NOMO-1 treated with dmso at 0.1 percent for 144 hours (cell line): ENCODE data around the gene EFNA4.
"Not testable (repeated sequence)": the region's sequence is repeated elsewhere in the genome, so short reads cannot be mapped to it uniquely, and the experiment has no call there.

ENCODE experiments used
- DNase-seq: peaks from one replicate; lab custom pipeline; 2025; ENCODE audit not compliant: unreplicated experiment; lab: John Stamatoyannopoulos, UW

EFNA4 gene

DNA sequence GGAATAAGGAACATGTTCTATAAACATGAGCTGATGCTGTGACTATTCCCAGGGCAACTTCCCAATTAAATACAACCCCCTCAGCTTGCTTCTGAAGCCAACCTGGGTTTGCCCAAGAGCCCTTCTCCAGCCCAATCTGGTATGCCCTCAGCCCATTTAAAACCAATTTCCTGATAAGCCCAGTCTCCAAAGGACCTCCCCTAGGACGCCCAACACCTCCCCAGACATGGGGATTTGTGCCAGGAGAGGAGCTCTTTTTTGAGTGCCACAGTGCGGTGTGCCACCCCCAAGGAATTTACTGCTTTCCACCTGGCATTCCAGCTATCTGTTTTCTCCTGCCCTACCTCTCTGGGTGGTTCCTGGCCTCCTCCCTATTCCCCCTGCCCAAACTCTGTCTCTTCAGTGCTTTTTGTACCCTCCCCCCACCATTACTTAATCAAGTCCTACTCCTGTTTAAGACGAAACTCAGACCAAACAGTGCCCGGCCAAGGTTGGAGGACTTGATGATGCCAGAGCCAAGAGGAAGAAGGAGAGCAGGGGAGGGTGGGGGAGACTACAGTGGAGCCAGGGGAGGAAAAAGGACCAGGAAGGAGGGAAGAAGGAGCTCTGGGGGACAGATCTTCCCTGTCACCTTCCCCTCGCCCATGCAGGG is 52.7 kb downstream of the EFNA4 start:
- DNase-seq = no peak

DNA sequence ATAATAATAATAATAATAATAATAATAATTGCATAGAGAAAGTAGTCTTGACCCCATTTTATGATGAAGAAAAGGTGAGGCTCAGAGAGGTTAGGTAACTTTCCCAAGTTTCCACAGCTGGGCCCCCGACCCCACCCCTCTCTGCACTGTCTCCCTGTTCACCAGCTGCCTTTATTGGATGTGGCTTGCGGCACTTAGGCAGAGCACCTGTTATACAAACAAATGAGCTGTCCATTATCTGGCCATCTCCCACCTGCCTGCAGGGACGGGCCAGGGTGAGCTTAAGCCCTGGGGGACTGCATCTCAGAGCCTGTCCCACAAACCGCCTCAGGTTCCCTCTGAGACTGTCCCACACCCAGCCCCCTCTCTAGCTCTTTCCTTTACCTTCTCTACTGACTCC is 54.1 kb downstream of the EFNA4 start:
- no peak for DNase-seq

DNA sequence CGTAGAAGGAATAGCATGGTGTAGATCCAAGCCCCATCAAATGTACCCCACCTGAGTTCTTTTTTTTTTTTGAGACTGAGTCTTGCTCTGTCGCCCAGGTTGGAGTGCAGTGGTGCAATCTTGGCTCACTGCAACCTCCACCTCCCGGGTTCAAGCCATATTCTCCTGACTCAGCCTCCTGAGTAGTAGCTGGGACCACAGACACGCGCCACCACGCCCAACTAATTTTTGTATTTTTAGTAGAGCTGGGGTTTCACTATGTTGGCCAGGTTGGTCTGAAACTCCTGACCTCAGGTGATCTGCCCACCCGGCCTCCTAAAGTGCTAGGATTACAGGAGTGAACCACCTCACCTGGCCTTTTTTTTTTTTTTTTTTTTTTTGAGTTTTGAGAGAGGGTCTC is 54.5 kb downstream of the EFNA4 start:
- DNase-seq = not testable (repeated sequence)
